HepG2 (cell line): ENCODE data around the gene NSMCE1. TPM values are rescaled to one million over a fixed set of nuclear protein-coding genes. Genes with fewer than 3 reads are reported as not detected.

Experiments
- ATAC-seq: fragments of 200-7000 bp; cut with Tn5 transposase; 3 replicates; pipeline ENCODE4 v1.9.1; 2020; ENCODE audit warnings: mild to moderate bottlenecking, moderate library complexity
- BruUV-seq: library from RNA; stranded (reverse); fragments of 400-500 nt; replicated peaks from 2 replicates; lab custom pipeline; 2021; lab: Mats Ljungman, UMichigan
- CTCF ChIA-PET: fragments of 300-600 bp; formaldehyde crosslinking; extraction: SDS; loops from one replicate; lab custom pipeline; 2021; ENCODE audit warnings: low total read pairs, inconsistent platforms, low intra/inter-chr PET ratio; lab: Yijun Ruan, JAX
- POLR2A ChIA-PET: fragments of 350-600 bp; sonication (Branson Sonifier 250); formaldehyde crosslinking; loops from one replicate; lab custom pipeline; 2020; ENCODE audit warnings: antibody characterized with exemption, inconsistent platforms; lab: Yijun Ruan, JAX
- DNase-seq: peaks from one replicate; pipeline ENCODE4 v3.0.0-alpha.2; 2015; ENCODE audit warnings: low spot score
- FAIRE-seq: peaks from 3 replicates; lab custom pipeline; 2011; peaks lifted over from hg19 to GRCh38; lab: Jason Lieb, UNC
- H2AFZ ChIP-seq: one replicate; pipeline ENCODE4 v1.6.1; 2011; ENCODE audit warnings: low read length, inconsistent platforms
- H3K27ac ChIP-seq: fragments of 300-600 bp; 3 replicates; pipeline ENCODE4 v1.8.0; 2011; ENCODE audit warnings: mixed run types, mild to moderate bottlenecking, mixed read lengths, low read length, inconsistent platforms; ENCODE audit not compliant: insufficient read depth; ENCODE audit errors: extremely low read length
- H3K27me3 ChIP-seq, 2 experiments: fragments of 200-600 bp in 1 of 2; 2 replicates in 1 of 2; 3 replicates in 1 of 2; pipeline versions ENCODE4 v1.6.0 to v1.8.0; 2011; ENCODE audit warnings: low read length in 2 of 2, mild to moderate bottlenecking in 2 of 2, moderate library complexity in 2 of 2, inconsistent platforms in 1 of 2; ENCODE audit not compliant: insufficient read depth in 2 of 2, control insufficient read depth in 1 of 2
- H3K36me3 ChIP-seq, 2 experiments: fragments of 200-600 bp in 1 of 2; replicated peaks in 1 of 2; 2 replicates in 1 of 2; 3 replicates in 1 of 2; pipeline versions ENCODE4 v1.5.1 to v1.8.0; 2011; ENCODE audit warnings: low read length in 2 of 2, inconsistent platforms in 1 of 2; ENCODE audit not compliant: insufficient read depth in 2 of 2, control insufficient read depth in 1 of 2
- H3K4me1 ChIP-seq: 2 replicates; pipeline ENCODE4 v1.5.1; 2012; ENCODE audit warnings: low read length, inconsistent platforms; ENCODE audit not compliant: insufficient read depth
- H3K4me2 ChIP-seq: 2 replicates; pipeline ENCODE4 v1.6.0; 2011; ENCODE audit warnings: low read depth, low read length, inconsistent platforms
- H3K4me3 ChIP-seq, 3 experiments: fragments of 200-600 bp in 1 of 3; sonication (generic), shearing (Covaris generic) in 1 of 3; replicated peaks in 1 of 3; 2 replicates each; pipeline ENCODE4 v1.5.1; 2011 to 2016; ENCODE audit warnings: low read length in 3 of 3, inconsistent platforms in 2 of 3, low read depth in 2 of 3, mild to moderate bottlenecking in 2 of 3, control low read depth in 1 of 3, mixed read lengths in 1 of 3; ENCODE audit not compliant: insufficient read depth in 1 of 3
- H3K79me2 ChIP-seq: one replicate; pipeline ENCODE4 v1.6.1; 2011; ENCODE audit warnings: low read length, inconsistent platforms; ENCODE audit not compliant: insufficient read depth
- H3K9ac ChIP-seq: 2 replicates; pipeline ENCODE4 v1.6.0; 2011; ENCODE audit warnings: mild to moderate bottlenecking, low read depth, low read length, inconsistent platforms; ENCODE audit not compliant: insufficient read depth
- H3K9me3 ChIP-seq: 2 replicates; pipeline ENCODE4 v1.5.1; 2012; ENCODE audit warnings: mild to moderate bottlenecking, low read length
- H4K20me1 ChIP-seq: 2 replicates; pipeline ENCODE4 v1.6.0; 2011; ENCODE audit warnings: inconsistent platforms, mild to moderate bottlenecking, low read length, moderate library complexity; ENCODE audit not compliant: insufficient read depth
- ATF5 ChIP-seq: sonication (generic); formaldehyde crosslinking; IDR thresholded peaks from 2 replicates; pipeline ENCODE4 v1.4.0; 2020; ENCODE audit warnings: mild to moderate bottlenecking, low read depth, missing genetic modification reagents
- CBX2 ChIP-seq, 2 experiments: fragments of 200-600 bp in 1 of 2; sonication (generic); formaldehyde crosslinking in 1 of 2; IDR thresholded peaks; 2 replicates each; pipeline versions ENCODE4 v1.7.0 to v1.8.1; 2018 to 2022; ENCODE audit warnings: low read depth in 2 of 2, low read length in 1 of 2, mild to moderate bottlenecking in 1 of 2, missing genetic modification reagents in 1 of 2
- CREB3 ChIP-seq: sonication (generic); formaldehyde crosslinking; IDR thresholded peaks from 2 replicates; pipeline ENCODE4 v1.5.0; 2020; ENCODE audit warnings: missing genetic modification reagents
- ETS1 ChIP-seq: sonication (generic); formaldehyde crosslinking; IDR thresholded peaks from 2 replicates; pipeline ENCODE4 v1.4.0; 2020; ENCODE audit warnings: missing genetic modification reagents
- FLYWCH1 ChIP-seq: sonication (generic); formaldehyde crosslinking; IDR thresholded peaks from 2 replicates; pipeline ENCODE4 v1.8.1; 2023; ENCODE audit warnings: mild to moderate bottlenecking, missing genetic modification reagents
- FOXK2 ChIP-seq: fragments of 450-650 bp; IDR thresholded peaks from 2 replicates; pipeline ENCODE4 v1.6.1; 2016
- HHEX ChIP-seq: IDR thresholded peaks from 2 replicates; pipeline ENCODE4 v1.6.1; 2016; ENCODE audit warnings: control low read depth
- HNRNPL ChIP-seq: fragments of 200-400 bp; formaldehyde crosslinking; IDR thresholded peaks from 2 replicates; pipeline ENCODE4 v1.6.1; 2017; ENCODE audit warnings: mild to moderate bottlenecking, low read depth, low read length
- IKZF4 ChIP-seq: sonication (generic); formaldehyde crosslinking; IDR thresholded peaks from 2 replicates; pipeline ENCODE4 v1.5.1; 2020; ENCODE audit warnings: borderline replicate concordance, mild to moderate bottlenecking, low read depth, missing genetic modification reagents; ENCODE audit errors: not compliant biosample characterization
- KAT8 ChIP-seq: IDR thresholded peaks from 2 replicates; pipeline ENCODE4 v1.6.1; 2016; ENCODE audit warnings: missing genetic modification reagents, missing compliant biosample characterization
- KLF15 ChIP-seq: sonication (generic); formaldehyde crosslinking; IDR thresholded peaks from 2 replicates; pipeline ENCODE4 v1.8.1; 2023; ENCODE audit warnings: borderline replicate concordance, mild to moderate bottlenecking, inconsistent platforms, missing genetic modification reagents, mixed read lengths
- KLF16 ChIP-seq, 2 experiments: sonication (generic) in 1 of 2; formaldehyde crosslinking in 1 of 2; IDR thresholded peaks; 2 replicates each; pipeline versions ENCODE4 v1.6.1 to v1.8.0; 2016 to 2023; ENCODE audit warnings: missing genetic modification reagents in 2 of 2, missing compliant biosample characterization in 1 of 2
- MLLT10 ChIP-seq: sonication (generic); formaldehyde crosslinking; IDR thresholded peaks from 2 replicates; pipeline ENCODE4 v1.4.0; 2020; ENCODE audit warnings: missing genetic modification reagents
- MYPOP ChIP-seq: sonication (generic); formaldehyde crosslinking; IDR thresholded peaks from 2 replicates; pipeline ENCODE4 v1.8.1; 2023; ENCODE audit warnings: mild to moderate bottlenecking, moderate library complexity, missing genetic modification reagents
- NPAS2 ChIP-seq: sonication (generic); formaldehyde crosslinking; IDR thresholded peaks from 2 replicates; pipeline ENCODE4 v1.8.0; 2022; ENCODE audit warnings: mild to moderate bottlenecking, missing genetic modification reagents, borderline replicate concordance
- SMARCE1 ChIP-seq: fragments of 450-650 bp; IDR thresholded peaks from 2 replicates; pipeline ENCODE4 v1.6.1; 2017; ENCODE audit warnings: borderline replicate concordance
- ZBTB7B ChIP-seq: sonication (generic); formaldehyde crosslinking; IDR thresholded peaks from 2 replicates; pipeline ENCODE4 v1.4.0; 2020; ENCODE audit warnings: missing genetic modification reagents
- ZFP36 ChIP-seq: fragments of 150-350 bp; IDR thresholded peaks from 2 replicates; pipeline ENCODE4 v1.6.1; 2018; ENCODE audit warnings: borderline replicate concordance, low read length, low read depth; ENCODE audit not compliant: partially characterized antibody
- ZNF354B ChIP-seq: sonication (generic); formaldehyde crosslinking; IDR thresholded peaks from 2 replicates; pipeline ENCODE4 v1.8.0; 2022; ENCODE audit warnings: mild to moderate bottlenecking, missing genetic modification reagents
- ZNF605 ChIP-seq: sonication (generic); formaldehyde crosslinking; IDR thresholded peaks from 2 replicates; pipeline ENCODE4 v1.8.0; 2022; ENCODE audit warnings: mild to moderate bottlenecking, missing genetic modification reagents
- WGBS: methylation state at CpG from one replicate; pipeline ENCODE4 v1.1.6; 2017; ENCODE audit warnings: low lambda C conversion rate; 5-methylcytosine and 5-hydroxymethylcytosine counted together
- in situ Hi-C: cut with HindIII; loops from 2 replicates; pipeline ENCODE4 v1.10.0; 2017; ENCODE audit warnings: low pct_unique_long_range_greater_than_20kb; ENCODE audit not compliant: extremely low pct_ligation_motif_present
- intact Hi-C: fragments of 100-400 bp; cut with micrococcal nuclease; formaldehyde crosslinking; loops from one replicate; pipeline ENCODE4 v1.10.0; 2022; ENCODE audit not compliant: unreplicated experiment
- polyA plus RNA-seq, 8 experiments: library from polyadenylated mRNA; depleted of rRNA in 3 of 8; stranded (reverse) in 7 of 8; unstranded in 1 of 8; fragments of >200 nt; fragmentation: Illumina TruSeq in 4 of 8; extraction: Trizol in 4 of 8; gene quantifications; 2 replicates each; pipeline versions ENCODE4 v1.2.1 to v1.2.3, GENCODE V29; 2011 to 2016; ENCODE audit warnings: low read depth in 4 of 8, missing spikeins in 1 of 8, mixed read lengths in 1 of 8; ENCODE audit not compliant: insufficient read depth in 1 of 8
- total RNA-seq, 5 experiments: library from RNA; depleted of rRNA; stranded (reverse); fragments of >200 nt; fragmentation: Illumina TruSeq; extraction: Trizol; gene quantifications; 2 replicates each; pipeline ENCODE4 v1.2.3, GENCODE V29; 2016; ENCODE audit warnings: low read depth in 1 of 5

The NSMCE1 gene
- total and polyA plus RNA-seq, 2 of the 13 experiments (the other 11 are each of a cell fraction or from before 2014, with no cell fraction given), result 42.7 to 52.9 TPM

GRCh38 chr16:27232061-27232900, 36.3 kb downstream of the NSMCE1 start:
- Histone ChIP-seq H3K4me3 (no peak overlapping the region), H3K36me3 (peaks cover 18 to 35% of the 10 kb centered on the region in 2 experiments; a peak in 4 of 5 replicates), H3K9ac (no peak overlapping the region), H3K4me1 (no peaks in the 10 kb centered on the region), H3K27ac (no peak overlapping the region), H3K79me2 (no peaks in the 10 kb centered on the region), H2AFZ (no peak overlapping the region), H3K9me3 (no peaks in the 10 kb centered on the region), H3K27me3 (no peaks in the 10 kb centered on the region), H3K4me2 (no peak overlapping the region), H4K20me1 (no peaks in the 10 kb centered on the region)
- DNase-seq (no peak), FAIRE-seq (no peak), ATAC-seq (no peak)
- POLR2A ChIA-PET, result no interaction called here
- CTCF ChIA-PET, result no interaction called here
- intact Hi-C loops, result no loop called here
- TF ChIP-seq CBX2 (IDR thresholded peaks at IDR 0.05; ENCODE audit: low read depth, low read length) (no peak), CBX2 (CRISPR knock-in tag; IDR thresholded peaks at IDR 0.05; ENCODE audit: low read depth) (no peak), ZFP36 (no peak), KAT8 (no peak), KLF15 (CRISPR knock-in tag) (no peak), SMARCE1 (no peak), HNRNPL (no peak), ZNF605 (CRISPR knock-in tag) (no peak), ETS1 (CRISPR knock-in tag) (no peak), MLLT10 (CRISPR knock-in tag) (no peak), IKZF4 (CRISPR knock-in tag) (no peak), ATF5 (CRISPR knock-in tag) (no peak), MYPOP (CRISPR knock-in tag) (no peak), ZBTB7B (no peak), CREB3 (CRISPR knock-in tag) (no peak), FLYWCH1 (CRISPR knock-in tag) (no peak), FOXK2 (no peak), ZNF354B (no peak), NPAS2 (CRISPR knock-in tag) (no peak), HHEX (no peak), KLF16 (CRISPR knock-in tag; IDR thresholded peaks at IDR 0.05) (no peak)
- BruUV-seq, result no TSS peak
- in situ Hi-C loops, result loop anchor here (5.0 kb wide), 1 partner anchor 135 kb away; no protein-coding TSS in a partner anchor
- 94% methylated on average over 26 of the region's 26 CpGs for WGBS
